HEK293T (cell line): ENCODE data around the gene E2F2.

Experiments
- CTCF ChIA-PET: fragments of 350-600 bp; formaldehyde crosslinking; extraction: SDS; loops from one replicate; lab custom pipeline; 2021; ENCODE audit warnings: antibody characterized with exemption, inconsistent platforms; lab: Yijun Ruan, JAX
- POLR2A ChIA-PET: fragments of 350-600 bp; formaldehyde crosslinking; extraction: SDS; loops from one replicate; lab custom pipeline; 2020; ENCODE audit warnings: antibody characterized with exemption, inconsistent platforms; lab: Yijun Ruan, JAX
- DNase-seq: peaks from one replicate; pipeline ENCODE4 v3.0.0; 2012; ENCODE audit warnings: mixed read lengths; ENCODE audit errors: extremely low spot score
- ARNT ChIP-seq: fragments of 450-650 bp; IDR thresholded peaks from 2 replicates; pipeline ENCODE4 v1.6.1; 2017; ENCODE audit warnings: mild to moderate bottlenecking
- BHLHE40 ChIP-seq: fragments of 450-650 bp; IDR thresholded peaks from 2 replicates; pipeline ENCODE4 v1.6.1; 2016; ENCODE audit warnings: mild to moderate bottlenecking, moderate library complexity, borderline replicate concordance
- CTBP1 ChIP-seq: fragments of 450-650 bp; IDR thresholded peaks from 2 replicates; pipeline ENCODE4 v1.6.1; 2016; ENCODE audit warnings: borderline replicate concordance
- ELF4 ChIP-seq: fragments of 450-650 bp; IDR thresholded peaks from 2 replicates; pipeline ENCODE4 v1.6.1; 2017; ENCODE audit warnings: antibody characterized with exemption
- FOXA1 ChIP-seq: fragments of 450-650 bp; IDR thresholded peaks from 2 replicates; pipeline ENCODE4 v1.6.1; 2016; ENCODE audit warnings: mild to moderate bottlenecking
- FOXK2 ChIP-seq: fragments of 450-650 bp; IDR thresholded peaks from 2 replicates; pipeline ENCODE4 v1.6.1; 2016; ENCODE audit warnings: mild to moderate bottlenecking
- FOXM1 ChIP-seq: fragments of 450-650 bp; IDR thresholded peaks from 2 replicates; pipeline ENCODE4 v1.6.1; 2017; ENCODE audit warnings: mild to moderate bottlenecking, borderline replicate concordance
- HDGF ChIP-seq: fragments of 450-650 bp; IDR thresholded peaks from 2 replicates; pipeline ENCODE4 v1.6.1; 2017; ENCODE audit warnings: antibody characterized with exemption, borderline replicate concordance
- L3MBTL2 ChIP-seq: fragments of 450-650 bp; conservative IDR thresholded peaks from 2 replicates; pipeline ENCODE4 v1.6.1; 2016; ENCODE audit warnings: mild to moderate bottlenecking
- LEF1 ChIP-seq: fragments of 450-650 bp; IDR thresholded peaks from 2 replicates; pipeline ENCODE4 v1.6.1; 2017; ENCODE audit warnings: mild to moderate bottlenecking, borderline replicate concordance
- NFRKB ChIP-seq: fragments of 450-650 bp; IDR thresholded peaks from 2 replicates; pipeline ENCODE4 v1.6.1; 2016; ENCODE audit warnings: mild to moderate bottlenecking, moderate library complexity
- SP1 ChIP-seq: fragments of 450-650 bp; IDR thresholded peaks from 2 replicates; pipeline ENCODE4 v1.6.1; 2017
- SUZ12 ChIP-seq: fragments of 450-650 bp; IDR thresholded peaks from 2 replicates; pipeline ENCODE4 v1.6.1; 2016; ENCODE audit warnings: mild to moderate bottlenecking
- TARDBP ChIP-seq: fragments of 450-650 bp; IDR thresholded peaks from 2 replicates; pipeline ENCODE4 v1.6.1; 2016
- ZNF384 ChIP-seq: fragments of 450-650 bp; IDR thresholded peaks from 2 replicates; pipeline ENCODE4 v1.6.1; 2016
- TF ChIP-seq, protein P1 (sequence below): fragments of 450-650 bp; IDR thresholded peaks from 2 replicates; pipeline ENCODE4 v1.6.1; 2016

E2F2 gene

DNA sequence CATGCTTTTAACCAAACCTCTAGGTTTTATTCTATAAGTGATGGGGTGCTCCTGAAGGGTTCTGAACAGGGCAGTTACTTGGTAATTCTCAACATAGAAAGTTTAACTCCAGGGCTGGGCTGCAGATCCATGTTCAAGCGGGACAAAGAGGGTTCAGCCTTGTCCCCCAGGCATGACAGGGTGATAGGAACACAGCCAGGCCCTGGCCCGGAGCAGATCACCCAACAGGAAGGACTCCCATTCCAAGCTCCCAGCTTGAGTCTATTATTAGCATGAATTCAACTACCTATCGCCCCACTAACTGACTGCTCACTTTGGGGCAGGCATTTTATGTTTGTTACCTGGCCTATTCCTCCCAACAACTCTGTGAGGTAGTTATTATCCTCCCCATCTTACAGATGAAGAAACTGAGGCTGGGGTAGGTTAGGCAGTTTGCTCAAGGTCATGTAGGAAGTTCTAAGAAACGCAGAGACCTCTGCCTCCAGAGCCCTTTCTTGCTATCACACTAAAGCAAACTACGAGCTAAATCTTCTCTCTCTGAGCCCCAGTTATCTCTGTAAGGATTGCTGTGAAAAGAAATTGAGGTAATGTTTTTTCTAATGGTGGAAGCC, 61.6 kb downstream of the E2F2 start:
- TF ChIP-seq FOXM1 (no peak), ARNT (no peak), CTBP1 (no peak), L3MBTL2 (no peak), FOXA1 (no peak), BHLHE40 (no peak), LEF1 (no peak), SUZ12 (no peak)
- TF ChIP-seq, protein P1, sequence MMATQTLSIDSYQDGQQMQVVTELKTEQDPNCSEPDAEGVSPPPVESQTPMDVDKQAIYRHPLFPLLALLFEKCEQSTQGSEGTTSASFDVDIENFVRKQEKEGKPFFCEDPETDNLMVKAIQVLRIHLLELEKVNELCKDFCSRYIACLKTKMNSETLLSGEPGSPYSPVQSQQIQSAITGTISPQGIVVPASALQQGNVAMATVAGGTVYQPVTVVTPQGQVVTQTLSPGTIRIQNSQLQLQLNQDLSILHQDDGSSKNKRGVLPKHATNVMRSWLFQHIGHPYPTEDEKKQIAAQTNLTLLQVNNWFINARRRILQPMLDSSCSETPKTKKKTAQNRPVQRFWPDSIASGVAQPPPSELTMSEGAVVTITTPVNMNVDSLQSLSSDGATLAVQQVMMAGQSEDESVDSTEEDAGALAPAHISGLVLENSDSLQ, result no peak
- no peak for DNase-seq
- CTCF ChIA-PET, result no interaction called here
- POLR2A ChIA-PET, result no interaction called here

DNA sequence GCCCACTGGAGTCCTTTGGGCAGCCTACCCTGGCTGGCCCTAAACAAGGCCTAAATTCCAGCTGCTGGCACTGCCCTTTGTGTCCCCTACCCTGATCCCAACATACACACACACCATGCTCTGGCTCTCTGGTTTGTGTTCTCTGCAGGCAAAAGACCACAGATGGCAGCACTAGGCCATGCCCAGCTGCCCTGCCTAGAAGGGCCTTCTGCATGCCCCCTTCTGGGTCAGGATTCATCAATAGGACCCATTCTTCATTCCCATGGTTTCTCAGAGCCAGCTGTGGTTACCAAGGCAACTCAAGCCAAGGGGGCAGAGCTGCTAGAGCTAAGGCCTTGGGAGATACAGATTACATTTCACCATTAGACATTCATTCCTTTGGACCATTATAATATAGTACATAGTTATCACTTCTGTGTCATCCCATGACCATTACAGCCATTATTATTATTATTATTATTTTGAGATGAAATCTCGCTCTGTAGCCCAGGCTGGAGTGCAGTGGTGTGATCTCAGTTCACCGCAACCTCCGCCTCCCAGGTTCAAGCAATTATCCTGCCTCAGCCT, 64.5 kb downstream of the E2F2 start:
- CTCF ChIA-PET, result interaction anchor here (0.6 to 1.0 kb wide), 2 partner anchors 18 to 272 kb away, joined by 3 read pairs; partner anchors contain the start of gene ASAP3
- no peak for DNase-seq
- TF ChIP-seq ZNF384 (no peak), L3MBTL2 (no peak)
- POLR2A ChIA-PET, result interaction anchor here (1.1 kb wide), 1 partner anchor 18 kb away, joined by 3 read pairs; the partner anchor contains the start of gene ASAP3

DNA sequence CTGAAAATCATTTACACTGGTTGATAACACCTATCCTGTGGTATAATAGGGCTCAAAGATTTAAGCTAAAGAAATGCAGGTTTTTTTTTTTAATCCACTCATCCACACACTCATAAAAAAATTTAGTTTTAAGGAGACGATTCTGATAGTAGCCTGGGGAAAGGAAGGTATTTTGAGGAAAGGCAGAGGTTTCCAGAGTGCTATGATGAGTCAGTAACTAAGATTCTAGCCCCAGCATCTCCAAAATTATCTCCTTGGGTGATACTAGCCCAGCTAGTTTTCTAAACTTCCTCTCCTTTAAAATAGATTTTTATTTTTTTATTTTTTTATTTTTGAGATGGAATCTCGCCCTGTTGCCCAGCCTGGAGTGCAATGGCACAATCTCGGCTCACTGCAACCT, 67.7 kb downstream of the E2F2 start:
- CTCF ChIA-PET, result no interaction called here
- POLR2A ChIA-PET, result no interaction called here
- TF ChIP-seq L3MBTL2 (no peak), NFRKB (no peak), ARNT (no peak), LEF1 (no peak), SUZ12 (no peak), FOXM1 (no peak), HDGF (no peak), ZNF384 (no peak), TARDBP (no peak), SP1 (no peak), BHLHE40 (no peak), FOXA1 (no peak), CTBP1 (no peak)
- no peak for DNase-seq

DNA sequence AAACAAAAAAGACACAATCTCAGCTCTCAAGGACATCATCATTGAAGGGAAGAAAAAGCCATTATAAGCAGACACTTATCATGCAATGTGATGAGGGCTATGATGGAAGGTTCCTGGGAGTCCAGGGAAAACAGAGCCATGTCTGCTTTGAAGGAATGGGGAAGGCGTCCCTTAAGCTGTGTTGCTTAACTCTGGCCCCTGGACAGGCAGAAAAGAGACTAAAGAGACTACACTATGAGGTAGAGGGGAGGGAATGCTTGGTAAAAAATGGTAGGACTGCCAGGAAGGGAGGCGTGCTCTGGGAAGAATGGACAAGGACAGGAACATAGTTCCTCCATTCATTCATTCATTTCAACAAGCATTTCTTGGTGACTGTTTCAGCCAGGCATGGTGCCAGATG, 68.3 kb downstream of the E2F2 start:
- POLR2A ChIA-PET, result no interaction called here
- DNase-seq, result no peak
- CTCF ChIA-PET, result no interaction called here
- TF ChIP-seq, protein P1, result no peak
- TF ChIP-seq ARNT (no peak), ELF4 (no peak), ZNF384 (no peak), SP1 (no peak), SUZ12 (no peak)

DNA sequence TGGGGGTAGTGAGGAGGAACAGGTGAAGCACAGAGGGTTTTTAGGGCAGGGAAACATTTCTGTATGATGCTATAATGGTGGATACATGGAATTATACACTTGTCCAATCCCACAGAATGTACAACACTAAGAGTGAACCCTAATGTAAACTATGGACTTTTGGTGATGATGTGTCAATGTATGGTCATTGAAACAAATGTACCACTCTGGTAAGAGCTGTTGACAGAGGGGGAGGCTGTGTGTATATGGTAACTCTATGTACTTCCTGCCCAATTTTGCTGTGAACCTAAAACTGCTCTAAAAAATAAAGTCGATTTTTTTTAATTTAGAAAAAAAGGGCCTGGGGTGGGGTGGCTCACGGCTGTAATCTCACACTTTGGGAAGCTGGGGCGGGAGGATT, 70.0 kb downstream of the E2F2 start:
- no peak for DNase-seq
- no peak for TF ChIP-seq SUZ12
- no peak for TF ChIP-seq FOXA1
- TF ChIP-seq ELF4, result no peak
- CTCF ChIA-PET, result interaction anchor here (0.6 kb wide), 1 partner anchor 168 kb away, joined by 3 read pairs; no protein-coding TSS in a partner anchor
- POLR2A ChIA-PET, result no interaction called here

DNA sequence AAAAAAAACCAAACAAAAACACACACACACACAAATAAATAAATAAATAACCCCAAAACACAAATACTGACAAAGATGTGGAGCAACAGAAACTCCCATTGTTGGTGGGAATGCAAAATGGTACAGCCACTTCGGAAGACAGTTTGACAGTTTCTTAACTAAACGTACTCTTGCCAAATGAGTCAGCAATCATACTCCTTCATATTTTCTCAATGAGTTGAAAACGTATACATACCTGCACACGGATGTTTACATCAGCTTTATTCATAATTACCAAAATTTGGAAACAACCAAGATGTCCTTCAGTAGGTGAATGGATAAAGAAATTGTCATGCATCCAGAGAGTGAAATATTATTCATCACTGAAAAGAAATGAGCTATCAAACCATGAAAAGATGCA, 70.5 kb downstream of the E2F2 start:
- POLR2A ChIA-PET, result no interaction called here
- CTCF ChIA-PET, result interaction anchor here (0.6 kb wide), 1 partner anchor 167 kb away, joined by 3 read pairs; no protein-coding TSS in a partner anchor
- TF ChIP-seq FOXM1 (no peak), ELF4 (no peak), CTBP1 (no peak), FOXK2 (no peak), LEF1 (no peak), NFRKB (no peak), ZNF384 (no peak), ARNT (no peak)
- no peak for DNase-seq

DNA sequence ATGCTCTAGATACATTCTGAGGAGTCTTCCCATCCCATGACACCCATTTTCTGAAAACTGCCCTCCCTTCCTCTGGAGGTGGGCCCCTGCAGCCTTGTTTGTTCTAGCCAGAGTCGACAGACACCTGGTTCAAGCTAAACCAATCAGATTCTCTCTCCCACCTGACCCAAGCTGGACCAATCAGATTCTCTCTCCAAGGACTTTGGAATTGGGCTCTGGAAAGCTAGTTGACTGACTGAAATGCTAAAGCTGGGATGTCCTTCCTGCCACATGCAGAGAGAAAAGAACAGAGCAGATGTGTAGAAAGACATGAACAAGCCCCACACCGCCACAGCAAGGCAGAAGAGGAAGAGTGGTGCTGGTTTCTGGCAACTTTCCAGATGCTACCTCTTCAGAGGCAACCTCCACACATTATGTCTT, 71.7 kb downstream of the E2F2 start:
- TF ChIP-seq ELF4 (no peak), FOXK2 (no peak), ARNT (no peak), ZNF384 (no peak), FOXM1 (no peak)
- TF ChIP-seq, protein P1, result no peak
- DNase-seq, result no peak
- CTCF ChIA-PET, result no interaction called here
- POLR2A ChIA-PET, result no interaction called here
